Esophagus mucosa (tissue), 1 donor: ENCODE results near the gene CHM. TPM values are rescaled to one million over a fixed set of nuclear protein-coding genes. Genes with fewer than 3 reads are reported as not detected.

Source experiments
- ATAC-seq: fragments of 200-7000 bp; cut with Tn5 transposase; one replicate; pipeline ENCODE4 v1.9.1; 2020
- total RNA-seq: library from RNA; stranded (reverse); gene quantifications from one replicate; pipeline ENCODE4 v1.2.4, GENCODE V29; 2023
- donor health status: DM: yes; HTN: yes; CAD: no.

The CHM gene
- total RNA-seq, 1 donor from 2014 or later: 13.0 TPM

DNA sequence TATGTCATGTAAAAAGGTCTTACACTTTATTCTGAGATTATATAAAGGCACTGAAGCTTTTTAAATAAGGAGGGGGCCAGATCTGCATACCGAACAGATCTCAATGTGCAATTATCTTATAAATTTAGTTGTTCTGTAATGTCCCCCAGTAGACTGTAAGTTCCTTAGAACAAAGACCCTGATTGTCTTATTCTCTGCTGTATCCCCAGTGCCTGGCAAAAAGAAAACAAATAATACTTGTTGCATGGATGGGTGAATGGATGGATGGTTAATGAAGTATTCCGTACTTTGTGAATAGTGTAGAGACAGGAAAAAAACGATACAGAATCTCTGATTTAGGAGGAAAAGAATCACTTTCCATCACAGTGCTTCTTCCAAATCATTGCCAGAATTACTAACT, 141.5 kb downstream of the CHM start:
- ATAC-seq: no peak

DNA sequence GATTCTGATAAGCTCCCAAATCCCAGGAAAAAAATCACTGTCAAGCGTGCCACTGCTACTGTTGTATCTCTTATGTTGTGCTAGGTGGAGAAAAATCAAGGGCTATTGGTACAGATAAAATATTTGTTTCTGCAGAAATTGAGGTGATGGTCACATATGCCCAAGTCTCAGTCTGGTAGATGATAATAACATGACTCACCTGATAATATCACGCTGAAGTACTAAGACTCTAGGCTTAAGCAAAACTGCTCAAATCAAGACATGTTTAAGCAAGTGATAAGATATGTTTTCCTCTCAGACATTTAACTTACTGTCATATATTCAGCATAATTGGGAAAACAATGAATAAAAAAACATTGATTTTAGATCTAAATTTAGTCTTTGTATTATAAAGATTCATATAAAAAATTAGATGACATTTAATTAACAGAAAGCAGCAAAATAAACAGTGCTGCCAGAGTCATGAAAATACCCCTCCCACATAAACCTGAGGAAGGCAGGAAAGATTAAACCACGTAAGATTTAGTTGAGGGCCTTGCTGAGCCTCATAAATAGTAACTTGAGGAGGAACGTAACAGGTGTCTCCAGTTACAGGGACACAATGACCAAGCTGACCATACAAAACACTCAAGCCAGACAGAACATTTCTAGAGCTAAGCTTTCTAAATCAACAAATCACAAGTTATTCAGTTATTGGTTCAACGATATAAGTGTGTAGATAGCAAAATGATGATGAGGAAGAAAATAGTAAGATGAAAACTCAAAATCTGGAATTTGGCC, 143.5 kb downstream of the CHM start:
- ATAC-seq: no peak

DNA sequence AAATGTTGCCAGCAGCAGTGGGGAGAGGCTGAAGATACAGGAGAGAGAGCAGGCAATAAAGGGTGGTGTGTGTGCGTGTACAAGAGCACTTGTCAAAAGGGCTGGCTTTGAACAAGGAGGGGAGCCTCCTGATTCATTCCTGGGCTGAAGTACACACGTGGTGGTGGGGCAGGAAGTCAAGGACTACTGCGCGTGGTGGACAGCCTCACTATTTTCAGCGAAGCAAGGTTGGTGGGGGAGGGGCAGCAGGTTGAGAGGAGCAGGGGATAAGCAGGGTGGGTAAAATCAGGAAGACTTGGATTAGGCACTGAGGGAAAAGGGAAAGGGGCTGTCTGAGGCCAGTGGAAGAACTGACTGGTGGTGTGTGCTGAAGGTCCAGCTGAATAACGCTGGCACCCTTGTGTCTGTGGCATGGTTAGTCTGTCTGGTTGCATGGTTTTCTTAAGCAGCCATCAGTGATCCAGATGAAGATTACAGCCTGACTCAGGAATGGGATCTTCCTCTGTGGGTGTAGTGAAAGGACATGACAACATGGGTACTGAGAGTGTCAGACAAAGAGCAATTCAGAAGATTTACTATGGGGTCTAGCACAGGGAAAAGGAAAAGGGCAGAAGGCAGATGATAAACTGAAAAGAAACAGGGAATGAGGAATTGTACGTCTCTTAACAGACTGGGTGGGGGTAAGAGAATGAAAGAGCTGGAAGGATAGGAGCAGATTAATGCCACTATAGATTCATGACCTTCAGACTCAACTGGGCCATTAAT, 149.8 kb downstream of the CHM start:
- no peak for ATAC-seq

DNA sequence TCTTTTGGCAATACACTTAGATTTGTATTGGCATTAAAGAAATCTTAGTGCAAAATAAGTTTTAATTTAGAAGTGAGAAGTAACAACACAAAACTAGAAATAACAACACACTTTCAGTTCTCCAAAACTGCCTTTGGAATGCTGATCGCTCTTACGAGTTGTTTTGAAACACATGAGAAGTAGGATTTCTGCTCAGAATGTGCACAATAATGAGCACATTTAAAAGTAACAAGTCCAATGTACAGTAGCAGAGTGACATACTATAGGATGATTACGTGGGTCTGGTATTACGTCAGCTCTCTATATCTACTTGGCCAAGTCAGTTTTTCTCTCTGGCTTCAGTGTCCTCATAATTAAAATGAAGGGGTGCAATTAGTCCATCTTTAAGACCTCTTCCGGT, 164.8 kb downstream of the CHM start:
- no peak for ATAC-seq

DNA sequence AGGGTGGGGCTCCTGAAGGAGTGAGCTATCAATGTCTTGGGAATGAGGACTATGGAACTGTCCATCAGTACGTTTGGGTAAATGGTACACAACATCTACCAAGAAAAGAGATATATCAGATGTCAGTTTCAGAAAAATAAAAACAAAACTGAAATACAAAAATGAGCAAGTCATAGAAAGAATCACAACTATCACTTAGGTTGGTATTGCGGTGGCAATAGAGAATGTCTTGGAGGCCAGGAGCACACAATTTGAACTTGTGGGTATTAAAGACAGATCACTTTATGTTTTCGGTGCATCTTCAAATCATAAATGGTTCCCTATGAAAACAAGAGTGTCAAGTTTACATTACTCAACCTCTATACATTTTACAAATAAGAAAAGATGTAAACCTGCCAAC, 176.8 kb downstream of the CHM start:
- ATAC-seq: no peak

DNA sequence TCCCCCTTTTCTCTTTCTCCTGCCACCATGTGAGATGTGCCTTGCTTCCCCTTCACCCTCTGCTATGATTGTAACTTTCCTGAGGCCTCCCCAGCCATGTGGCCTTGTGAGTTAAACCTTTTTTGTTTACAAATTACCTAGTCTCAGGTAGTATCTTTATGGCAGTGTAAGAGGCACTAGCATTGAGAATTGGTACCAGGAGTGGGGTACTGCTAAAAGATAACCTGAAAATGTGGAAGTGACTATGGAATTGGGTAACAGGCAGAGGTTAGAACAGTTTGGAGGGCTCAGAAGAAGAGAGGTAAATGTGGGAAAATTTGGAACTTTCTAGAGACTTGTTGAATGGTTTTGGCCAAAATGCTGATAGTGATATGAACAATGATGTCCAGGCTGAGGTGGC, 182.0 kb downstream of the CHM start:
- ATAC-seq: no peak

DNA sequence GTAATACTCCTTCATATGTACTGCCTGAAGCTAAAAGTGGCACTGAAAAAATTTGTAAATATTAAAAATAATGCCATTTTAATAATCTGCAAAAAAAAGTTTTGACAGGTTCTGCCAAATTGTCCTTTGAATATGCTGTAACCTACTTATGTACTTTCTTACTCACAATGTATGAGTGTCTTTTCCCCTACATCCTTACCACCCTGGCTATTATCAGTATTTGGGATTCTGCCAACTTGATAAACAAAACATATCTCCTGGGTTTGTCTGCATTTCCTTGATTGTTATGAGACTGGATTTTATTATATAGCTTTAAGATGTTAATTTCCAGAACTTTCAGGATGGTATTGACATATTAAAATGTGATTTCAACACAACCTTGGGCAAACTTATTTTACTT, 187.9 kb downstream of the CHM start:
- ATAC-seq: no peak

DNA sequence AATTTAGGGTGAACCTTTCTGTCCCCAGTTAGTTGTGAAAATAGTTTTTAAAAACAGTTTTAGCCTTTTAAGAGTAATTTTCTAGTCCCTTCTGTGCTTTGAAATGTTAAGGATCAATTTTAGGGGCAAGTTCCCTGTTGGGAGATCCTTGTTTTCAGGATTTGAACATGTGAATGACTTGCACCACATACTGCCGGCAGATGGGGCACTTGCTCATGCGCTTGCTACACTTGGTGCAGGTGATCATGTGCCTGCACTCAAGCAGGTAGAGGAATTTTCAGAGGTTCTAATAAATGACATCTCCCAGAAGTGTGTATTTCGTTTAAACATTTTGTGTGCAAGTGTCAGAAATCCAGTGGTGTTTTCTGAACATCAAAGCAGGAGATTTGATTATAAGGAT, 195.9 kb downstream of the CHM start:
- no peak for ATAC-seq

DNA sequence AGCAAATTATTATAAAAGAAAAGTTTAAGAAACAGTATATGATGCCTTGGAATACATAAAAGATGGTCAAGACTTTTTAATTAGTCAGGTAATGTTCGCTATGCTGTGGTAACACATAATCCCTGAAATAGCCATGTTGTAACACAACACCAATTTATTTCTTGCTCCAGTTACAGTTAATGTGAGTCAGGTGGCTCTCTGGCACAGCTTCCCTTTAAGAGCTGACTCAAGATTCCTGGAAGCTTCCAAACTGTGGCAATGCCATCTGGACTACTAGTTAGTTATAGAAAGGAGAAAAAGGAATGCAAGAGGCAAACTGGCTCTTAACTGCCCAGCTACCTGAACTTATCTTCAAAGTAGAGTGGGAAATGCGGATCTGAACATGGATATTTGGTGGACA, 210.5 kb downstream of the CHM start:
- no peak for ATAC-seq

DNA sequence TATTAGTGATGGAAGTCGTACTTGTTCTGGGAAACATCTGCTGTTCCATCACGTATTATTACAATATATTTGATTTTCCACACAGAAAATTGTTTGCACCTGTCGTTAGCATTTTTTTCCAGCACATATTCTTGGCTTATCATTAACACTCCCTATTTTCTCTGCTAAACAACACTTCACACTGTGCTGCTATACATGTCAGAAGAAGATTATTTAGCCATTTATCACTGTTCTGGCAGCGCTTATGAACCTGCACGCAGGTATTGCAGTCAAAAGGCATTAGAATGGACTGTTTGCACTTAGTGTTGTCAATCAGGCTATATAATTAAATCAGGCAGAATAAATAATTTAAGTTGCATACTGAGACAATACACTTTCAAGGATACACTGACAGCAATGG, 218.6 kb downstream of the CHM start:
- no peak for ATAC-seq

DNA sequence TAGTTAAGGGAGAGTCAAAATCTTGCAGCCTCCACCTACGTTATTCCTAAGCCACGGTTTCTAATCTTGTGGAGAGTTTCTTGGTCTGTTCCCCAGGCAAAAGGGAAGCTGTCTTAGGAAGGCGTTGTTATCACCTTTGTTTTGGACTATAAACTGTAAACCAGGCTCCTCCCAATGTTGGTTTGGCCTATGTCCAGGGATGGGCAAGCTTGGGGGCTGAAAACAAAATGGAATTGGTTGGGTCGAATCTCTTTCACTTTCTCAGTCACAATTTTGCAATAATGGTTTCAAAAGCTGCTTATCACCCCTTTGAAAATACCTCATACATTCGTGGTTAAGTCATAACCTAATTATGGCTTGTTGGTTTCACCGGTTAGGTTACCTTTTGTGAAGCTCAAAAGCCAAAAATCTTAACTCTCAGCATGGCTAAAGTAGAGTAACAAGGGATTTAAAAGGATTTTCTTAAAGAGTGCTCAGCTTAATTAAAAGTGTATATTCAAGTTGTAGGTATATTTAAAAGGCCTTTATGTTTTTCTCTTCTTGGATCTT, 232.1 kb downstream of the CHM start:
- ATAC-seq: no peak

Other genes with a start within 250 kb of the CHM start
- not detected for gene DACH2, start 100.9 kb upstream of the CHM start, total RNA-seq